ENCODE results near the gene LRBA. TPM values are rescaled to one million over a fixed set of nuclear protein-coding genes. Genes with fewer than 3 reads are reported as not detected.

The LRBA gene
- total and polyA plus RNA-seq, 9 of the 15 experiments (the other 6 are each of a cell fraction or from before 2014, with no cell fraction given): 24.2 to 88.7 (median 59.7) TPM

GRCh38 chr4:151025759-151026158 is 10.7 kb upstream of the LRBA start:
- intact Hi-C loops (cut with micrococcal nuclease) (no loop called here), in situ Hi-C loops (cut with MboI) (no loop called here)
- Histone ChIP-seq H3K36me3 (ENCODE audit: control insufficient read depth, insufficient read depth, low read length) (no peaks in the 10 kb centered on the region), H3K27me3 (ENCODE audit: control insufficient read depth in 2 of 2, insufficient read depth in 2 of 2, low read length in 2 of 2) (no peaks in the 10 kb centered on the region), H3K9ac (ENCODE audit: insufficient read depth in 1 of 2, low read depth in 2 of 2, low read length in 2 of 2) (no peak overlapping the region), H3K9me3 (replicated peaks; ENCODE audit: control insufficient read depth, insufficient read depth, low read depth, low read length) (no peaks in the 10 kb centered on the region), H4K20me1 (replicated peaks; ENCODE audit: control insufficient read depth, insufficient read depth, low read length) (no peaks in the 10 kb centered on the region), H3K27ac (ENCODE audit: extremely low read depth, low read depth, low read length) (no peak overlapping the region), H3K9me1 (ENCODE audit: control insufficient read depth, insufficient read depth, low read length) (no peaks in the 10 kb centered on the region), H2AFZ (ENCODE audit: low read depth, low read length) (no peak overlapping the region), H3K4me2 (ENCODE audit: insufficient read depth, low read length) (no peak overlapping the region), H3K4me3 (no peak overlapping the region), H3K79me2 (ENCODE audit: control insufficient read depth, insufficient read depth, low read length) (no peaks in the 10 kb centered on the region), H3K4me1 (replicated peaks in 1 of 2; ENCODE audit: control insufficient read depth in 2 of 2, insufficient read depth in 2 of 2, low read length in 2 of 2) (peaks cover 12 to 18% of the 10 kb centered on the region in 2 experiments; a peak in 4 of 5 replicates)
- ChIA-PET CTCF (ENCODE audit: low intra/inter-chr PET ratio) (no interaction called here), POLR2A (no interaction called here)
- 100% methylated on average over 1 of the region's 3 CpGs for WGBS (ENCODE audit: insufficient coverage, low coverage, missing lambda C conversion rate)
- ATAC-seq: no peak
- no peak for FAIRE-seq
- BruUV-seq (replicated peaks): no TSS peak
- no peak for DNase-seq (ENCODE audit: extremely low read depth in 1 of 4, low spot score in 3 of 4)
- TF ChIP-seq ZNF609 (CRISPR knock-in tag; IDR thresholded peaks at IDR 0.05; ENCODE audit: borderline replicate concordance) (no peak), ADNP (tag; IDR thresholded peaks at IDR 0.05) (no peak), CBFA2T3 (IDR thresholded peaks at IDR 0.05) (no peak), NFIX (CRISPR knock-in tag; IDR thresholded peaks at IDR 0.05; ENCODE audit: low read depth) (no peak), NCOA4 (IDR thresholded peaks at IDR 0.05; ENCODE audit: partially characterized antibody) (no peak), ATF6 (CRISPR knock-in tag; IDR thresholded peaks at IDR 0.05) (no peak), BRD4 (IDR thresholded peaks at IDR 0.05) (no peak), ZNF347 (CRISPR knock-in tag; IDR thresholded peaks at IDR 0.05; ENCODE audit: low read depth) (no peak), PYGO2 (tag; IDR thresholded peaks at IDR 0.05) (no peak), ZNF133 (CRISPR knock-in tag; IDR thresholded peaks at IDR 0.05) (no peak), ZFP1 (CRISPR knock-in tag; IDR thresholded peaks at IDR 0.05) (no peak), KAT7 (CRISPR knock-in tag; IDR thresholded peaks at IDR 0.05; ENCODE audit: borderline replicate concordance) (no peak), E2F4 (CRISPR knock-in tag; IDR thresholded peaks at IDR 0.05; ENCODE audit: low read depth) (no peak), EZH2 (IDR thresholded peaks at IDR 0.05; ENCODE audit: borderline replicate concordance, low read depth, low read length) (no peak), ARID3B (CRISPR knock-in tag; IDR thresholded peaks at IDR 0.05; ENCODE audit: borderline replicate concordance) (no peak)

Measured in K562 (cell line).